Measurements from ENCODE around the gene GOT1. TPM values are rescaled to one million over a fixed set of nuclear protein-coding genes. Genes with fewer than 3 reads are reported as not detected.

Gene GOT1
- total and polyA plus RNA-seq, 10 donors = 9.9 to 23.1 (median 15.5) TPM

- peaks cover 0 to 12% (median 0%) of the 10 kb centered on the region in 6 donors for H3K4me1 ChIP-seq
- H3K27ac ChIP-seq = no peak overlapping the region
- WGBS, 5 donors = 82 to 93% (median 84%) methylated on average over 9 of the region's 9 CpGs
- no peaks in the 10 kb centered on the region for H3K9me3 ChIP-seq
- H3K4me3 ChIP-seq = no peak overlapping the region
- TF ChIP-seq, protein P1, sequence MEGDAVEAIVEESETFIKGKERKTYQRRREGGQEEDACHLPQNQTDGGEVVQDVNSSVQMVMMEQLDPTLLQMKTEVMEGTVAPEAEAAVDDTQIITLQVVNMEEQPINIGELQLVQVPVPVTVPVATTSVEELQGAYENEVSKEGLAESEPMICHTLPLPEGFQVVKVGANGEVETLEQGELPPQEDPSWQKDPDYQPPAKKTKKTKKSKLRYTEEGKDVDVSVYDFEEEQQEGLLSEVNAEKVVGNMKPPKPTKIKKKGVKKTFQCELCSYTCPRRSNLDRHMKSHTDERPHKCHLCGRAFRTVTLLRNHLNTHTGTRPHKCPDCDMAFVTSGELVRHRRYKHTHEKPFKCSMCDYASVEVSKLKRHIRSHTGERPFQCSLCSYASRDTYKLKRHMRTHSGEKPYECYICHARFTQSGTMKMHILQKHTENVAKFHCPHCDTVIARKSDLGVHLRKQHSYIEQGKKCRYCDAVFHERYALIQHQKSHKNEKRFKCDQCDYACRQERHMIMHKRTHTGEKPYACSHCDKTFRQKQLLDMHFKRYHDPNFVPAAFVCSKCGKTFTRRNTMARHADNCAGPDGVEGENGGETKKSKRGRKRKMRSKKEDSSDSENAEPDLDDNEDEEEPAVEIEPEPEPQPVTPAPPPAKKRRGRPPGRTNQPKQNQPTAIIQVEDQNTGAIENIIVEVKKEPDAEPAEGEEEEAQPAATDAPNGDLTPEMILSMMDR (IDR thresholded peaks at IDR 0.05 in 8 of 11, conservative IDR thresholded peaks at IDR 0.05 in 3 of 11) = no peak
- TF ChIP-seq POLR2A (IDR thresholded peaks at IDR 0.05) = no peak
- no peak for TF ChIP-seq POLR2AphosphoS5 (IDR thresholded peaks at IDR 0.05)
- DNase-seq = no peak
- intact Hi-C loops (cut with DNase I; ENCODE audit: low total_unique reads) = loop anchor here (5.0 kb wide), 1 partner anchor 222 kb away; no protein-coding TSS in a partner anchor
- no peaks in the 10 kb centered on the region for H3K27me3 ChIP-seq (replicated peaks in 1 of 7)
- peaks cover 0 to 4% (median 0%) of the 10 kb centered on the region in 6 donors for H3K36me3 ChIP-seq
These were observed 40.5 kb downstream of the GOT1 start for GRCh38 chr10:99389729-99390480.

- H3K9me3 ChIP-seq = no peaks in the 10 kb centered on the region
- intact Hi-C loops (cut with DNase I; ENCODE audit: low total_unique reads) = no loop called here
- peaks cover 0 to 4% (median 0%) of the 10 kb centered on the region in 6 donors for H3K4me1 ChIP-seq
- TF ChIP-seq POLR2A (IDR thresholded peaks at IDR 0.05) (no peak), POLR2AphosphoS5 (IDR thresholded peaks at IDR 0.05) (no peak)
- TF ChIP-seq, protein P1 (IDR thresholded peaks at IDR 0.05 in 8 of 11, conservative IDR thresholded peaks at IDR 0.05 in 3 of 11) = no peak
- no peak overlapping the region for H3K27ac ChIP-seq
- no peaks in the 10 kb centered on the region for H3K36me3 ChIP-seq
- no peak for DNase-seq
- H3K4me3 ChIP-seq = no peak overlapping the region
- 77 to 93% (median 84%) methylated on average over 11 of the region's 11 CpGs for WGBS, 5 donors
- H3K27me3 ChIP-seq (replicated peaks in 1 of 7) = no peaks in the 10 kb centered on the region
These were observed 42.9 kb downstream of the GOT1 start for GRCh38 chr10:99387541-99387940.

- 75 to 83% (median 78%) methylated on average over 4 of the region's 4 CpGs for WGBS, 5 donors
- Histone ChIP-seq H3K9me3 (no peaks in the 10 kb centered on the region), H3K27me3 (replicated peaks in 1 of 7) (no peaks in the 10 kb centered on the region), H3K4me1 (no peaks in the 10 kb centered on the region), H3K27ac (no peak overlapping the region), H3K36me3 (no peaks in the 10 kb centered on the region), H3K4me3 (no peak overlapping the region)
- intact Hi-C loops (cut with DNase I; ENCODE audit: low total_unique reads) = no loop called here
- no peak for TF ChIP-seq POLR2AphosphoS5 (IDR thresholded peaks at IDR 0.05)
- TF ChIP-seq, protein P1 (IDR thresholded peaks at IDR 0.05 in 8 of 11, conservative IDR thresholded peaks at IDR 0.05 in 3 of 11) = no peak
- no peak for TF ChIP-seq POLR2A (IDR thresholded peaks at IDR 0.05)
- DNase-seq = no peak
These were observed 43.4 kb downstream of the GOT1 start for GRCh38 chr10:99387071-99387470.

GRCh38 chr10:99382176-99382575, 48.2 kb downstream of the GOT1 start:
- H3K27me3 ChIP-seq (replicated peaks in 1 of 7) = no peaks in the 10 kb centered on the region
- no peaks in the 10 kb centered on the region for H3K36me3 ChIP-seq
- intact Hi-C loops (cut with DNase I; ENCODE audit: low total_unique reads) = no loop called here
- 73 to 81% (median 74%) methylated on average over 1 of the region's 1 CpG for WGBS, 5 donors
- no peaks in the 10 kb centered on the region for H3K4me1 ChIP-seq
- no peak for DNase-seq
- no peak for TF ChIP-seq POLR2AphosphoS5 (IDR thresholded peaks at IDR 0.05)
- TF ChIP-seq POLR2A (IDR thresholded peaks at IDR 0.05) = no peak
- TF ChIP-seq, protein P1 (IDR thresholded peaks at IDR 0.05 in 8 of 11, conservative IDR thresholded peaks at IDR 0.05 in 3 of 11) = no peak
- H3K4me3 ChIP-seq = no peak overlapping the region
- H3K27ac ChIP-seq = no peak overlapping the region
- H3K9me3 ChIP-seq = no peaks in the 10 kb centered on the region
